ENCODE data around the gene SEPTIN11.
A peak's percentile ranks its signal among the peaks of the same experiment; 100 is the strongest.
"Not testable (repeated sequence)": the region's sequence is repeated elsewhere in the genome, so short reads cannot be mapped to it uniquely, and the experiment has no call there.

Gene SEPTIN11

DNA sequence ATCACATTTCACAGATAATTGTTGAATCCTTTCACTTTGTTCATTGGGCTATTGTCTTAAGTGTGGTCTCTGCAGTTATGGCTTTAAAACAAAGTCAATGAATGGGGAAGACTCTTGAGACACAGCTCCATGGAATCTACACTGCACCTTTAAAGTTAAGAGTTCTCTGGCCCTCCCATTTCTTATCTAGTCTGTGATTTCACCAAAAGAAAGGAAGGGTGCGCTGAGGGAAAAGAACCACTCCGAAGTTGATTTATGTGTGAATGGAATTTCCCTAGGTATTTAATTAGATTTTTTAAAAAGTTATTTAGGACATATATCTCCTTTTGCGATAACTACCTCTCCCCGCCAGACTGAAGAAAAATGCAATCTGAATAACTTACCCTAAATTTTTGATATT lies 2.5 kb downstream of the SEPTIN11 start:
- DNase-seq (ENCODE audit: low spot score), result no peak

DNA sequence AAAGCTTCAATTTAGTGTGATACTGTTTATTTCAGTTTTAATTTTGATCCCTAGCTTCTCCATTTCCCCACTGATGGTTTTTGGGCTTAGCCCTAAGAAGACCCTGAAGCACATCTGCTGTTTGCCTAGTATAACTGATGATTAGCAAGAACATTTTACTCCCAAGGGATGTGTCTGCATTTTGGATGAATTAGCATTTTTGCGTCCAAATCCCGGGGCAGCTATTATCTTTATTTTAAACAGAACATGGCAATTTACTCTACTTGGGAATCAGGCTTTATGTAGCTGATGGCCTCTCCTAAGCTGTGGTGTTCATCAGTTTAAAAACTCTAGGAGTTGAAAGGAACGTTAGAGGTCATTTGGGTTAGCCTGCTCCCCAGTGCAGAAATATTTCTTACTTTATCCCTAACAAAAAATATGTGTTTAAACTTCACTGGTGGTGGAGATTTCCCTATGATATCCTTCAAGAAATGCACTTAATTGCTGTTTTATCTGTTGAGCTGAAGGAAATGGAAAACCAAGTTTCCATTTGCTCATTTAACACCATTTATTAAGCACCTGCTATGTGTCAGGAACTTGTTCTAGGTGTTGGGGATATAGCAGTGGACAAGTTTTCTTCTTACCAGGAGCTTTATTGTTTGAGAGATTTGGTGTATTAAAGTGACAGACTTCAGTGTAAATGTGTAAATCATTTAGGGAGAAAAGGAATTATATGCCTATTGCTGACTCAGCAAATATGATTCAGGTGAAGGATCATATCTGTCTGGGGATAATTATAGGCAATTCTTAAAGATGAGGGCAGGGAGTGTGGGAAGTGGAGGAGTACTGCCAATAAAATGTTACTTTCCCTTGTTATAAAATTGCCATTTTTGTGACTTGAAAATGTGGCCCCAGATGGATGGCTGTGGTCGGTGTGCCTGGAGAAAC lies 3.4 kb downstream of the SEPTIN11 start:
- DNase-seq (ENCODE audit: low spot score), result no peak

DNA sequence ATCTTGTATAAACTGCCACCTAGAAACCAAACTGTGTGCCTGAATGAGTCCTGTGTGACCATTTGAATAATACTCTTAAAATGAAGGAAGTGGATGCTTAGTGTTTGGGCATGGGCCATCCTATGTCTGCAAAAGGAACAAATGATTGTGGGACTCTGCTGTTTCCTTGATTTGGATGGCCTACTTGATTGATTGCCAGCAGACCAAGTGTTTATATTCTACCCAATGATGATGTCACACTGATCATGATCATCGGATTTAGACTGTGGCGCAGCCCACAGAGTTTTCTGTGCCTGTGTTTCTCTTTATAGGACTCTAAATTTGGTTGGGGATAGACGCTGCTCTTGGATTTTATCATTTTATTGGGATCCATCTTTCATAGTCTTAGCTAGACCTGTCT lies 4.4 kb downstream of the SEPTIN11 start:
- no peak for DNase-seq (ENCODE audit: low spot score)

DNA sequence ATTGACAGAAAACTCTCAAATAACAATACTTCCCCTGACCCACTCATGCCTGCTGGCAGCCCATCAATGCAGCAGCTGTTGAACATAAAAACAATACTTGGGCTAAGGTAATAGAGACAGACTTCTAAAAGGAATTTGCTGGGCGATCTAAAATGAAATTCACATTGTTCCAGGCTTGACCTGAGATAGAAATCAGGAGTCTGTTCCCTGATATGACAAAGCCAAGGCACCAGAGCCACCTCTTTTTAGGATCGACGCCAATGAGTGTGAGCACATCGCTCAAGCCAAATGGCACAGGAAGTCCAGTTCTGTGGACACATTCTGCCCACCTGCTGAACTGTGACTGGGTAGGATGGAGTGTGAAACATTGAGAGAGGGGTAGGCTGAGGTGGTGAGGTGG lies 4.9 kb downstream of the SEPTIN11 start:
- DNase-seq (ENCODE audit: low spot score), result no peak

DNA sequence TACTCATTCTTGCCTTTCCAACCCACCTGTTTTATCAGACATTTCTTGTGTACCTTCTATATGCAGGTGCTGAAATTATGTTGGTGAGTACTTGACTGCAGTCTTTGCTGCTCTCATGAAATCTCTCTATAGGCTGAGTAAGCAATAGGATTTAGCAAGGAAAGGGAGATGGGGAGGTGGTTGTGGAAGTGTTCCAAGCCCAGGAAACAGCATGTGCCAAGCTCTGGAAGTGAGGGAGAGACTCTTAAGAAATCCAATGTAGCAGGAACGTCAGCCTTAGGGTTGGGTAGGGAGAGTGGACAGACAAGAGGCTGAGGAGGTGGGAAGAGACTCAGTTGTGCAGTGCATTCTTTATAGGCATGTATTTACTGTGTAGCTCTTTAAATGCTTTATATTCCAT lies 5.6 kb downstream of the SEPTIN11 start:
- no peak for DNase-seq (ENCODE audit: low spot score)

DNA sequence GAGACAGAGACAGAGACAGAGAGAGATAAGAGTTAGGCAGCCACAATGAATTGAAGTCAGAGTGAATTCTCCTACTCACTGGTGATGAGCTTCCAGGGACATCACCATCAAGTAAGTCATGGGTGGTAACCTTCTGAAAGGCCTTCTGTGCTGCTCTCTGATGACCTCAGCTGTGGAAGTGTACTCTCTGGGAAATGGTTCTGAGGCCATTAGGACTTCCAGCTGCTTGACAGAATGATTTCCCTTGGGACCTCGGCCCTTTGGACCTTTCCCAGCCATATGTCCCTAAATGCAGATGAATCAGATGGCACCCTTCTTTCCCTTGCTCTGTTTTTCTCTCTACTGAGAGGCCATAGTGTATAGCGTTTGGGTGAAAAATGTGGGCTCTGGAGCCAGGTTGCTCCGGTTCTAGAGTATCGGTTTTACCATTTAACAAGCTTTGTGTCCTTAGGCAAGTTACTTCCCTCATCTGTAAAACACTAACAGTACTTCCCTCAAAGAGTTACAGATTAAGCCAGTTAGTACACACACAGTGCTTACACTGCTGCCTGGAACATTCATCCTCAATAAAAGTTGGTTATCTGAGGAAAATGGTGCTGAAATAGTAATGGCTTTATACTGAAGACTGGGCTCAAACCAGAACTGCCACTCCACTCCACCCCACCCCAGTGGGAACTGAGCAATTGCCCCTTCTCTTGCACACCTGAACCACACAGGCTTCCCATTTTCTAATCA lies 7.6 kb downstream of the SEPTIN11 start:
- no peak for DNase-seq (ENCODE audit: low spot score)

DNA sequence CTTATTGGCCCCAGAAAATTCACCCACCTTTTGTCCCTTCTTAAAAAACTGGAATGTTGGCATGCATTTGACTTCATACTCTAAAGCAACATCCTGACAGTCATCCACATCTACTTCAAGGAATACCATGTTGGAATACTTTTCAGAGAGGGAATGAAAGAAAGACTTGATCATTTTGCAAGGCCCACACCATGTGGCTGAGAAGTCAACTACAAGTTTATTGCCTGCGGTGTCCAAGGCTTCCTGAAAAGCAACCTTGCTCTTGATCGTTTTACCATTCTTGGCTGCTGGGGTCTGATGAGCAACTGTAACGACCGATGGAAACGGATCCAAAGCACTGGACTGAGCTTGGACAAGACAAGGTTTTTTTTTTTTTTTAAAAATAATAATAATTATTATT lies 9.3 kb downstream of the SEPTIN11 start:
- no peak for DNase-seq (ENCODE audit: low spot score)

DNA sequence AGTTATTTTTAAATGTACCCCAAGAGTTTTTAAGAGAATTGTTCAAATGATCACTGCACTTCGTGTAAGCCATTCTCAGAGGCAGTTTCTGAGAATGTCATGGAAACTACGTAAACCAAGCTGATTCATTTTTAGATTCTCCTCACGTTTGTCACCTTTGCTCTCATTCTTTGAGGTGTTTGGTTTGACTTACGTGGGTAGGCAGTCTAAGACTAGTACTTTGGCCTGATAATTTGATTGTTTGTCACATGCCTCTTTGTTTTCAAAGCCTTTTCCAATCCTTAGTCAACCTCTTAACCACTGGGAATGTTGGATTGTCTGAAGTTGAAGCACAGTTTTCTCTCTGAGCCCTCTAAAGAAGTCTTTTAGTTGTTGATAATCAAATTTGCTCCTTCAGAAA lies 10.5 kb downstream of the SEPTIN11 start:
- no peak for DNase-seq (ENCODE audit: low spot score)

DNA sequence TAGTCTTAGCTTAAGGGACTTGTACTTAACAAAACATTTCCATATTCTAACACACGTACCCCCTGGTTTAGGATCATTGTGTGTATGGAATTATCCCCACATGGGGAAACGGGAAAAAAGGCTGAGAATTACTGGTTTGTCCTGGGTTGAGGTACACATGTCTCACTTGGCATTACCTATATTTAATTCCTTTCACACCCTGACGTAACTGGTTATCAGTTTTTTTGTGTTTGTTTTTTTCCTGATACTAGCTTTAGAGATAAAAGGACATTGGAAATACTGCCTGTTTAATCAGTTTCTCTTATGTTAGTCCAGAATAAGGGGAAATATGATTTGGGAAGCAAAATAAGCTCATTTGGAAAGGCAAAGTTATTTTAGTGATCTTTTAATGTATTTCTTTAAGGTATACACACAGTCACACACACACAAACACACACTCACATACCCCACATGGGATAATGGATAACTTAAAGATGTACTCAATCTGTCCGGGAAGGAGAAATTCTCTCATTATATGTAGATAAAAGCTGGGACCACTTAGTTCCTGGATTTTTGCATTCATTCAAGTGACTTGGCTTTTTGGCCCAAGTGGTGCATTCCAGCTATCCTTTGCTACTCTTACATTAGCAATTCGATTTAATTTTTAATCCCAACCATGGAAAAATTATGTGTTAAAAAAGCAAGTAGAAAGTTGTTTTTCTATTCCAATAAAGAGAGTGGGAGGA lies 13.0 kb downstream of the SEPTIN11 start:
- no peak for DNase-seq (ENCODE audit: low spot score)

DNA sequence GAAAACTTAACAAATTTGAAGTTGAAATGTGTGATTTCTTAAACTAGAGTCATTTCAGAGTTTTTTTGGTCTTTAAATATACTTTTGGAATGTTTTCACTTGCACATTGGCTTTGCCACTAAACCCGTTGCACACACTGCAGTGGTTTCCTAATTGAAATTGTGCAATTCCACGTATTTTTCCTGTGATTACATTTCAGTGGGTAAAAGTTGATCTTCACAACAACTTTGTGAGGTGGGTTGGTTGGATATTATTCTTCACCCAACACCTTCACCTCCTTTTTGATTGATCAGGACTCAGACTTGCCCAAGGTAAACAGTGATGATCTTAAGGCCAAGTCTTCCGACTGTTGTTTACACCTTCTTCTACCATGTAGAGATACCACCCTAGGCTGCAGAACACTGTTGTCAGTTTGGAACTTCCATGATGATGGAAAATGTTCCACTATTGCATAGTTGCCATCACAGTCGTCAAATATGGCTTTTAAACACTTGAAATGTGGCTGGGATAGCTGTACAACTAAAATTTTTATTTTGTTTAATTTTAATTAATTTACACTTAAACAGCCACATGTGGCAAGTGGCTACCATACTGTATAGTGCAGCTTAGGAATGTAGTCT lies 13.7 kb downstream of the SEPTIN11 start:
- DNase-seq (ENCODE audit: low spot score), result no peak

DNA sequence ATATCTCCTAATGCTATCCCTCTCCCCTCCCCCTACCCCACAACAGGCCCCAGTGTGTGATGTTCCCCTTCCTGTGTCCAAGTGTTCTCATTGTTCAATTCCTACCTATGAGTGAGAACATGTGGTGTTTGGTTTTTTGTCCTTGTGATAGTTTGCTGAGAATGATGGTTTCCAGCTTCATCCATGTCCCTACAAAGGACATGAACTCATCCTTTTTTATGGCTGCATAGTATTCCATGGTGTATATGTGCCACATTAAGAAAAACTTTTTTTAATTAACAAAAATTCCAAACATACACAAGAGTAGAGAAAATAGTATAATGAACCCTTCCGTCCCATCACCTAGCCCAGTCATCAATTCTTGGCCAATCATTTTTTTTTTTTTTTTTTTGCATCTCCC lies 14.4 kb downstream of the SEPTIN11 start:
- DNase-seq (ENCODE audit: low spot score), result not testable (repeated sequence)

DNA sequence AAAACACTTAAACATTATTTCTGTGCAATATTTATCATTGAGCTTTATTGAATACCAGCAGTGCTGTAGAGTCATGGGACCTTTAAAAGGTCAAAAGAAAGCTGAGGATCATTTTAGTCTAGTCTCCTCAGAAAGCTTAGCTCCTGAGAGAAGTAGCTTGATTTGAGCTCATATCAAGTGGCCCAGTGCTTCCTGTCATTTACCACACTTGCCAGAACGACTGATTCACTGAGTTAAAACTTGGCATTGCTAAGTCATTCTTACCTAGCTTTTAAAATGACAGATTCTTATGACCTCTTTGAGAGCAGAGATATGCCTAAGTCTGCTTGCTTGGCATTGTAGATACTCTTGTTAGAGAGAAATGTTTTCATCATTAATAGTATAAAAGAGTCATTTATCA lies 15.2 kb downstream of the SEPTIN11 start:
- DNase-seq (ENCODE audit: low spot score), result no peak

DNA sequence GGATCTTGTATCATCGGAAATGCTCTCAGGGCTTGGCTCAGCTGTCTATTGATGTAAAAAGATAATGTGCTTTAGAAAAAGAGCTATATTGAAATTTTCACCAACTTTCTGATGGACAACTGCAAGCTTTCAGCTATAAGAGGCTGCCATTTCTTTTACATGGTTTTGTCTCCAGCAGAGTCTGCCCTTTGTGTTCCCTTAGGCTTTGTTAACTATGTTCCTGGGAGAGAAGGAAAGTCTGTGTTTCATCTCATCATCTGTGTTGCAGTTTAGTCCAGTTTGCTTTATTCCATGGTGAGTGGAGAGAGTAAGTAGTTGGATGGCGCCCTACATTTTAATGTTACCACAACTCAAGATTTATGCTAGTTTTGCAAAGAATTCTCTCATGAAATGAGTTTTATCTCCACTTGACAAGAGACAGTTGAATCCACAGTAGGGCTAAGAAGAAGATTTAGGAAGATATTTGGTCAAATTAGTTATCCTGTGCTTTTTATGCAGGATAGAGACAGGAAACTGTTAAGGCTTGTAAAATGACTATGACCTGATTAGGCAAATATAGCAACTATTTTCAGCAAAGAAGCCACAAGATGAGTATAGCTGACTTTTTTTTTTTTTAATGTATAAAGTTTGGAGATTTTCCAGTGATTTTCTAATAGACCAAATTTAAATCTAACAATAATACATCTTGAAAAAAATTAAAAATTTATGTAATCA lies 16.5 kb downstream of the SEPTIN11 start:
- DNase-seq (ENCODE audit: low spot score), result no peak

DNA sequence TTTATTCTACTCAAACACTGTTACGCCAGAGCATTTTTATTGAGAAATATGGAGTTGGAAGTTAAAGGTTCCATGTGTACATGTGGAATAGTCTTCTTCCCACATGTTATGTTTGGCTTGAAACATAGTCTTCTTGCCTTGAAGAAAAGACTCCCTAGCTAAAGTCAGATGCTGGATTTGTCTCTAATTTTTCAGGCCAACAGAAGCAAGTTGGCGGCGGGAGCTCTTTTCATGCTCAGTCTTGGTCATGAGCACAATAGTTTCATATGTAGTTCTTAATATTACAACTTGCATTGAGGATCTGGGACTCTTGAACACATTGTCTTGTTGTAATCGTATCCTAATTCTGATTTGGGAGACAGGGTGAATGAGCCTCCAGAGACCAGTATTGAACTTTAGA lies 19.4 kb downstream of the SEPTIN11 start:
- no peak for DNase-seq (ENCODE audit: low spot score)

DNA sequence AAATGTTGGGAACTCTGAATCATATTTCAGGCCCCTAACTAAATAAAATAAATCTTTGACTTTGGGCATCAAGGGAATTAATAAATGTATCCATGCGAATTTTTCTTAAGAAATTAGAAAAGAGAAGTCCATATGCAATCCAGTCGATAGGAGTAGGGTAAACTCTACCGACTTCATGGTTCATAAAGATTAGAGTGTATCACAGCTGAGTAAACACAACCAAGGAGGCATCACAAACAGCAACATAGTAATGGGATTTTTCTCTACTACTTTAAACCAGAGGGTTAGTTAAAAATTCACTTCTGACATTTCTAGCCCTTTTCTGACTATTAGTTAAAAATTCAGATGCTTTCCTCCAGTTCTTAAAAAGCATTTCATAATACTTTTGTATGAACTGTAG lies 19.9 kb downstream of the SEPTIN11 start:
- no peak for DNase-seq (ENCODE audit: low spot score)

DNA sequence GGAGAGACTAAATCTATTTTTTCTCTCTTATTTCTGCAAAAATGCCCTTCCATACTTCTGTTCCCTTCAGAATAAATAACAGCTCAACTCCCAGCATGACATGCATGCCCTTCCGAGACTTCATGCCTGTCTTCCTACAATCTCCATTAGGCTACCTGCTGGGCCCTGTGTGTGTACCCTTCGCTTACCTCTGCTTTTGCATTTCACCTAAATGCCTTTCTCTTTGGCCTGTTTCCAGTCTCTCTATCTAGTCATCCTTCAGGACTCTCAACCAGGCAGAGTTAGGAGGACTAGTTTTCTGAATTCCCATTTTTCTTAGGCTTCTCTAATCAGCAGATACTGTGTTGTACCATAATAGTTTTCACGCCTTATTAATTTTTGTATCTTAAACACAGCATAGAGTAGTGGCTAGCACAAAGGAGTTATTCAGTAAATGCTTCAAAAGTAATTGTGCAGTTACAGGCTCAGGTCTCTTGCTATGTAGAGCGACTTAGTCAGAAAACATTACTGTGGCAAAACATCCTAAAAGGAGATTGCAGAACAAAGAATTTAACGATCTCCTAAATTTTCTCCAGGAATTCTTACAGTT lies 20.5 kb downstream of the SEPTIN11 start:
- DNase-seq (ENCODE audit: low spot score), result no peak

DNA sequence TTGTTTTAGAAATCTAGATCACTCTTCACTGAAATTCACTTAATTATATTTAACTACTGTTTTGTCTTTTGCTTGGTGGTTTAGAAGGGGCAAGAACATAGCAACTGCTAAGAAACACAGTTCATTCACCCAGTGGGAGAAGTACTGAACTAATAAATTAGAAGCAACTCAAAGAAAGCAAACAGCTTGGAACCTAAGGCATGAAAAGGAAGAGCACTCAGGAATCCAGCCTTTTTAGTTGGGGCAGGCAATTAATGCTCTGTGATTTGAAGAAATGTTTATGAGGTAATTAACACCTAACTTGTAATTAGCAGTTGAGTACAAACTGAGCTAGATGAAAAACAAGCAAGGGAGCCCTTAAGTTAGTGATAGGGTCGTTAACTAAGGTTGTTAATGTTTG lies 22.8 kb downstream of the SEPTIN11 start:
- no peak for DNase-seq (ENCODE audit: low spot score)

DNA sequence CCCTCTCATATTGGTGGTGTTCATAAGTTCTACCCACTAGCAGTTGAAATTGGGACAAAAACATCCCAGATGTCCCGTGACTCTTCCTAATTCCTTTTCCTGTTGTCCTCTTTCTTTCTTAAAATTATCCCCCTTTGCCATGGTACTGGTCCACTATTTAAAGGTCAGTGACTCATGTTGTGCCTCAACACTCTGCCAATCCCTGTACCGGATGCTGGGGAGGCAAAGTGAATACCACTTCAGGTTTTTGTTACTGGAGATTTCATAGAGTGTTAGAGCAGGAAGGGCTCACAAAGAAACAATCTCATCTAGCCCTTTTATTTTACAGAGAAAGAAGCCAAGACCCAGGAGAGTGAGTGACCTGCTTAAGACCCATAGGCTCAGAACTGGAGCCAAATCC lies 24.6 kb downstream of the SEPTIN11 start:
- DNase-seq (ENCODE audit: low spot score), result no peak

DNA sequence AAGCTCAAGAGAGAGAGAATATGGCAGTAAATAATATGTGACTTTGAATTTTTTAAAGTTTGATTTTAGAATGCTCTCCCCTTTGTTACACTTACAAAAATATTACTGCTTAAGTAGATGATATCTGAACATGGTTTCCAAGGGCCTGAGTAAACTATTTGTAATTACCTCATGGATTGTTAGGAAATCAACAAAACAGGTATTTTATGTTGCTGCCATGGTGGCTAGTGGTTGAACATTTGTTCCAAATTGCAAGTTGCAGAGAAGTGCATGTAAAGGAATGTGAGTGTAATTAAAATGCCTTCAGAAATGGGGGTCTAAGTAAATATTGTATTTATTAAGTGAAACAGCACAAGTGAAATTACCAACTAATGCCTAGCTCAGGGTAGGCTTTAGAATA lies 27.6 kb downstream of the SEPTIN11 start:
- DNase-seq (ENCODE audit: low spot score), result no peak

DNA sequence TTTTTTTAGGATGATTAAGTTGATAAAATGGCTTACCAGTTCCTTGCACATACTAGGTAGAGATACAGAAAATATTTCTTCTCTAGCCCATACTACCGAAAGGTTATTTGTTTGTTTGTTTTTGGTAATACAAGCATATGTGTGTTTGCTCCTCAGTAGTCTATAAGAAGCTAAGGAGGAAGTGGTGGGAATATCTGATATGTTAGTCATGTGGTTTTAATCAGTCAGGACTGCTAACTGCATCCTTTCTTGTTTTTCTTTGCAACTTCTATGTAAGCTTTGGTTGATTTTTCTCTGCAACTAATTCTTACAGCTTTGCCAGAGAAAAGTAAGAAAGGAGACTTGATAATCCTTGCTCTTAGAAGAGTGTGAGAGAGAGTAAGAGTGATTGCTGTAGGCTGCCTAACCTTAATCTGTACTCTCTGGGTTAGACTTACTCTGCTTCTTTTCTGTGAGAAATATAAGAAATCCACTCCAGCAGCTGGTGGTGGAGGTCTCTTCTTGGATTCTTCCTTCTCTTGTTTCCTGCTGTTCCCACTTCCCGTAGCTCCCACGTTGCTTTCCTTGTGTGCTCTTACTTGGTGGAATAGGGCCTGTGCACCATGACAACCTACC lies 28.3 kb downstream of the SEPTIN11 start:
- peak; percentile 75 for DNase-seq (ENCODE audit: low spot score)

DNA sequence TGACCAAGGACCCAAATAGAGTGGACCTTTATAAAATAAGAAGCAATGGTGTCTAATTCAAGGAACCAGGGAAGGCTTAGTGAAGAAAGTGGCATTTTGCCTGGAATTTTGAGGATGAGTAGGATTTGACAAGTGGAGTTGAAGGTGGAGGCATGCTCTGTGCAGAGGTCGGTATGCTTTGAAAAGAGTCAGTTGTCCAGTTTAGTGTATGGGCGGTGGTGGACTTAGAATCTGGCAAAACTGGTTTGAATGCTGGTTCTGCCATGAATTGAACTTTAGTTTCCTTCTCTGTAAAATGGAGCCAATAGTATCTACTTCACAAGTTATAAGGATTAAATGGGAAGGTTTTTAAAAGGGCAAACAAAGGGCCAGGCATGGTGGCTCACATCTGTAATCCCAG lies 29.7 kb downstream of the SEPTIN11 start:
- DNase-seq (ENCODE audit: low spot score), result no peak

Data from kidney capillary endothelial cell (primary cell).